GM15510 (cell line): ENCODE measurements around the gene CDNF.

Experiments used
- POLR2A ChIP-seq: IDR thresholded peaks from 3 replicates; pipeline ENCODE4 v1.6.1; 2011; ENCODE audit warnings: borderline replicate concordance; ENCODE audit not compliant: insufficient read length; ENCODE audit errors: extremely low read depth

CDNF gene

GRCh38 chr10:14776546-14776945 is 61.3 kb downstream of the CDNF start:
- TF ChIP-seq POLR2A, result no peak

GRCh38 chr10:14775656-14776055 is 62.2 kb downstream of the CDNF start:
- TF ChIP-seq POLR2A, result no peak

- TF ChIP-seq POLR2A, result no peak
These were observed 63.0 kb downstream of the CDNF start, which contains the start of gene FAM107B for GRCh38 chr10:14774797-14775196. Gene FAM107B, minus strand, starts transcription at chr10:14774897. Its CDS starts 234 bp downstream, at chr10:14774663.

- TF ChIP-seq POLR2A, result no peak
These were observed 63.6 kb downstream of the CDNF start for GRCh38 chr10:14774214-14774580.

- TF ChIP-seq POLR2A, result no peak
These were observed 64.2 kb downstream of the CDNF start for GRCh38 chr10:14773551-14774213.

DNA sequence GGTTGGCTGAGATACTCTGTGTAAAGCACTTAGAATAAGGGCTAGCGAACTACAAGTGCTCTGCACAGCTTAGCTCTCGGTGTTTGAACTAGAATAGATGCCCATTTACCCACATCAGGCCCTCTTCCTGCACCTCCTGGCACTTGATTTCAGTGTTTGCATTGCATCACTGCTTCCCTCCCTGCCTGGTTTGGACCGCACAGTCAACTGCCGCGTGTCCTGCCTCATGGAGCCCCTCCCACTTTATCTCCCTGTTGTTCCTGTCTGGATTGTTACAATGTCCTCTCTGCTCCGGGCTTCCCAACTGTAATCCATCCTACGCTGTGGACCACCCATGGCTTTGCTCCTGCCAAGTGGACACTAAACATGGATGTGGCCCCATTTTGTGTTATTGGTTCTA is 65.4 kb downstream of the CDNF start:
- TF ChIP-seq POLR2A, result no peak

GRCh38 chr10:14770927-14771326 is 66.9 kb downstream of the CDNF start:
- TF ChIP-seq POLR2A, result no peak
